HepG2 (cell line): ENCODE measurements around the gene MYO3B. TPM values are rescaled to one million over a fixed set of nuclear protein-coding genes. Genes with fewer than 3 reads are reported as not detected.

Source experiments
- ATAC-seq: fragments of 200-7000 bp; cut with Tn5 transposase; 3 replicates; pipeline ENCODE4 v1.9.1; 2020; ENCODE audit warnings: mild to moderate bottlenecking, moderate library complexity
- BruUV-seq: library from RNA; stranded (reverse); fragments of 400-500 nt; replicated peaks from 2 replicates; lab custom pipeline; 2021; lab: Mats Ljungman, UMichigan
- CTCF ChIA-PET: fragments of 300-600 bp; formaldehyde crosslinking; extraction: SDS; loops from one replicate; lab custom pipeline; 2021; ENCODE audit warnings: low total read pairs, inconsistent platforms, low intra/inter-chr PET ratio; lab: Yijun Ruan, JAX
- POLR2A ChIA-PET: fragments of 350-600 bp; sonication (Branson Sonifier 250); formaldehyde crosslinking; loops from one replicate; lab custom pipeline; 2020; ENCODE audit warnings: antibody characterized with exemption, inconsistent platforms; lab: Yijun Ruan, JAX
- DNase-seq: peaks from one replicate; pipeline ENCODE4 v3.0.0-alpha.2; 2015; ENCODE audit warnings: low spot score
- FAIRE-seq: peaks from 3 replicates; lab custom pipeline; 2011; peaks lifted over from hg19 to GRCh38; lab: Jason Lieb, UNC
- H2AFZ ChIP-seq: one replicate; pipeline ENCODE4 v1.6.1; 2011; ENCODE audit warnings: low read length, inconsistent platforms
- H3K27ac ChIP-seq: fragments of 300-600 bp; 3 replicates; pipeline ENCODE4 v1.8.0; 2011; ENCODE audit warnings: mixed run types, mild to moderate bottlenecking, mixed read lengths, low read length, inconsistent platforms; ENCODE audit not compliant: insufficient read depth; ENCODE audit errors: extremely low read length
- H3K27me3 ChIP-seq, 2 experiments: fragments of 200-600 bp in 1 of 2; 2 replicates in 1 of 2; 3 replicates in 1 of 2; pipeline versions ENCODE4 v1.6.0 to v1.8.0; 2011; ENCODE audit warnings: low read length in 2 of 2, mild to moderate bottlenecking in 2 of 2, moderate library complexity in 2 of 2, inconsistent platforms in 1 of 2; ENCODE audit not compliant: insufficient read depth in 2 of 2, control insufficient read depth in 1 of 2
- H3K36me3 ChIP-seq, 2 experiments: fragments of 200-600 bp in 1 of 2; replicated peaks in 1 of 2; 2 replicates in 1 of 2; 3 replicates in 1 of 2; pipeline versions ENCODE4 v1.5.1 to v1.8.0; 2011; ENCODE audit warnings: low read length in 2 of 2, inconsistent platforms in 1 of 2; ENCODE audit not compliant: insufficient read depth in 2 of 2, control insufficient read depth in 1 of 2
- H3K4me1 ChIP-seq: 2 replicates; pipeline ENCODE4 v1.5.1; 2012; ENCODE audit warnings: low read length, inconsistent platforms; ENCODE audit not compliant: insufficient read depth
- H3K4me2 ChIP-seq: 2 replicates; pipeline ENCODE4 v1.6.0; 2011; ENCODE audit warnings: low read depth, low read length, inconsistent platforms
- H3K4me3 ChIP-seq, 3 experiments: fragments of 200-600 bp in 1 of 3; sonication (generic), shearing (Covaris generic) in 1 of 3; replicated peaks in 1 of 3; 2 replicates each; pipeline ENCODE4 v1.5.1; 2011 to 2016; ENCODE audit warnings: low read length in 3 of 3, inconsistent platforms in 2 of 3, low read depth in 2 of 3, mild to moderate bottlenecking in 2 of 3, control low read depth in 1 of 3, mixed read lengths in 1 of 3; ENCODE audit not compliant: insufficient read depth in 1 of 3
- H3K79me2 ChIP-seq: one replicate; pipeline ENCODE4 v1.6.1; 2011; ENCODE audit warnings: low read length, inconsistent platforms; ENCODE audit not compliant: insufficient read depth
- H3K9ac ChIP-seq: 2 replicates; pipeline ENCODE4 v1.6.0; 2011; ENCODE audit warnings: mild to moderate bottlenecking, low read depth, low read length, inconsistent platforms; ENCODE audit not compliant: insufficient read depth
- H3K9me3 ChIP-seq: 2 replicates; pipeline ENCODE4 v1.5.1; 2012; ENCODE audit warnings: mild to moderate bottlenecking, low read length
- H4K20me1 ChIP-seq: 2 replicates; pipeline ENCODE4 v1.6.0; 2011; ENCODE audit warnings: inconsistent platforms, mild to moderate bottlenecking, low read length, moderate library complexity; ENCODE audit not compliant: insufficient read depth
- ARID3A ChIP-seq: IDR thresholded peaks from 2 replicates; pipeline ENCODE4 v1.6.1; 2012; ENCODE audit warnings: low read depth, low read length, improper control_type of control experiment
- ARID5B ChIP-seq: IDR thresholded peaks from 2 replicates; pipeline ENCODE4 v1.4.0; 2020; ENCODE audit warnings: mild to moderate bottlenecking, missing genetic modification reagents
- BCL6 ChIP-seq: IDR thresholded peaks from 2 replicates; pipeline ENCODE4 v1.6.1; 2016; ENCODE audit warnings: missing genetic modification reagents, missing compliant biosample characterization
- MEIS2 ChIP-seq: sonication (generic); formaldehyde crosslinking; IDR thresholded peaks from 2 replicates; pipeline ENCODE4 v1.9.0; 2021; ENCODE audit warnings: mild to moderate bottlenecking, missing genetic modification reagents
- PITX1 ChIP-seq: sonication (generic); formaldehyde crosslinking; IDR thresholded peaks from 2 replicates; pipeline ENCODE4 v1.5.1; 2020; ENCODE audit warnings: mild to moderate bottlenecking, missing genetic modification reagents
- TEAD3 ChIP-seq: optimal IDR thresholded peaks from 2 replicates; pipeline ENCODE3; 2016; ENCODE audit warnings: borderline replicate concordance
- ZNF431 ChIP-seq: sonication (generic); formaldehyde crosslinking; IDR thresholded peaks from 2 replicates; pipeline ENCODE4 v1.9.0; 2022; ENCODE audit warnings: missing genetic modification reagents, low read depth, mild to moderate bottlenecking, borderline replicate concordance
- ZNF7 ChIP-seq: IDR thresholded peaks from 2 replicates; pipeline ENCODE4 v1.6.1; 2016; ENCODE audit warnings: missing biosample characterization, missing genetic modification reagents
- ZNF781 ChIP-seq: sonication (generic); formaldehyde crosslinking; IDR thresholded peaks from 2 replicates; pipeline ENCODE4 v1.5.1; 2020; ENCODE audit warnings: borderline replicate concordance, mild to moderate bottlenecking, missing genetic modification reagents; ENCODE audit errors: not compliant biosample characterization
- WGBS: methylation state at CpG from one replicate; pipeline ENCODE4 v1.1.6; 2017; ENCODE audit warnings: low lambda C conversion rate; 5-methylcytosine and 5-hydroxymethylcytosine counted together
- in situ Hi-C: cut with HindIII; loops from 2 replicates; pipeline ENCODE4 v1.10.0; 2017; ENCODE audit warnings: low pct_unique_long_range_greater_than_20kb; ENCODE audit not compliant: extremely low pct_ligation_motif_present
- intact Hi-C: fragments of 100-400 bp; cut with micrococcal nuclease; formaldehyde crosslinking; loops from one replicate; pipeline ENCODE4 v1.10.0; 2022; ENCODE audit not compliant: unreplicated experiment
- polyA plus RNA-seq, 8 experiments: library from polyadenylated mRNA; depleted of rRNA in 3 of 8; stranded (reverse) in 7 of 8; unstranded in 1 of 8; fragments of >200 nt; fragmentation: Illumina TruSeq in 4 of 8; extraction: Trizol in 4 of 8; gene quantifications; 2 replicates each; pipeline versions ENCODE4 v1.2.1 to v1.2.3, GENCODE V29; 2011 to 2016; ENCODE audit warnings: low read depth in 4 of 8, missing spikeins in 1 of 8, mixed read lengths in 1 of 8; ENCODE audit not compliant: insufficient read depth in 1 of 8
- total RNA-seq, 5 experiments: library from RNA; depleted of rRNA; stranded (reverse); fragments of >200 nt; fragmentation: Illumina TruSeq; extraction: Trizol; gene quantifications; 2 replicates each; pipeline ENCODE4 v1.2.3, GENCODE V29; 2016; ENCODE audit warnings: low read depth in 1 of 5
- TF ChIP-seq, protein P1 (sequence below): sonication (generic); formaldehyde crosslinking; IDR thresholded peaks from 2 replicates; pipeline ENCODE4 v1.8.0; 2023; ENCODE audit warnings: mild to moderate bottlenecking, missing genetic modification reagents

Gene MYO3B
- total and polyA plus RNA-seq, 2 of the 13 experiments (the other 11 are each of a cell fraction or from before 2014, with no cell fraction given), result 0.01 TPM; not detected in 1

DNA sequence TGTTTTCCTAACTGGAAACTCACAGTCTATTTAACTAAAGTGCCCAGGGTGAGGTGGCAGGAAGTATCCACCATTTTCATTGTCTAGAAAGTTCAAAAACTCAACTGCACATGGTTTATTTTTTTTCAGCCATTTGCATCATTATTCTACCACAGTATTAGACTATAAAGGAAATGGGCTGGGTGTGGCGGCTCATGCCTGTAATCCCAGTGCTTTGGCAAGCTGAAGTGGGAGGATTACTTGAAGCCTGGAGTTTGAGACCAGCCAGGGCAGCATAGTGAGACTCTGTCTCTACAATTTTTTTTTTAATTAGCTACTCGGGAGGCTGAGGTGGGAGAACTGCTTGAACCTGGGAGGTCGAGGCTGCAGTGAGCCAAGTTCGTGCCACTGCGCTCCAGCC is 213.8 kb downstream of the MYO3B start:
- no peak for ATAC-seq
- in situ Hi-C loops, result no loop called here
- H3K4me2 ChIP-seq, result no peak overlapping the region

DNA sequence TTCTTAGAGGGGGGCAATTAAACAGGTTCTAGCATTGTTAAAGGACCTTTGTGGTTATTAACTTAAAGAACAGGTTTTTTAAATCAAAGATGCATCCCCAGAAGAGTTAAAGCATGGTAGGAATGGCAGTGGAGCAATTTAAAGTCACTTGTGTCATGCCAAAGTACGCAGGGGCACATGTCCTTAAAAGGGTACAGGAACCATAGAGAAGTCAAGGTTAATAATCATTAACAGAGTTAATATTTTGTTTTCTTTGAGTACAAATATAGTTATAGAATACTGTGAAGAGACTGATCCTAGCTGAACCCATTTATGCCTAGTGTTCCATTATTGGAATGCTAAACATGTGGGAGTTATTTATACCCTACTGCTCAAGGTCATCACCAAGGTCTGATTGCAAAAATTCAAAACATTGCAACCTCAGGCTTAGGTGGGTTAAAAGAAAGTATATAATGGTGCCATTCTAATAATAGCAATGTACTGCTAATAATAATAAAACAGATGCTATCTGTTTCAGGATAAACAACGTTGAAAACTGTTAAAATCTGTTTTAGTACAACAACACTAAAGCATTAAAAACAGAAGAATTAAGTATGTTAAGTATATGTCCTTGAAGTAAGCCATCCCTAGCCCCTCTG is 216.0 kb downstream of the MYO3B start:
- H3K27ac ChIP-seq, result no peak overlapping the region
- H3K9ac ChIP-seq, result no peak overlapping the region
- BruUV-seq, result no TSS peak
- H3K4me3 ChIP-seq, result no peak overlapping the region
- no peak for FAIRE-seq
- H3K36me3 ChIP-seq, result no peaks in the 10 kb centered on the region
- no peaks in the 10 kb centered on the region for H4K20me1 ChIP-seq
- H3K4me1 ChIP-seq, result peaks cover 16% of the 10 kb centered on the region
- H3K4me2 ChIP-seq, result no peak overlapping the region
- ATAC-seq, result peak; percentile 66
- 2% methylated on average over 2 of the region's 2 CpGs for WGBS
- no peaks in the 10 kb centered on the region for H3K79me2 ChIP-seq
- H2AFZ ChIP-seq, result no peak overlapping the region
- intact Hi-C loops, result no loop called here
- in situ Hi-C loops, result no loop called here
- no peaks in the 10 kb centered on the region for H3K9me3 ChIP-seq
- peaks cover 0 to 12% of the 10 kb centered on the region in 2 experiments; a peak in 2 of 5 replicates for H3K27me3 ChIP-seq
- peak; percentile 45 for DNase-seq
- CTCF ChIA-PET, result interaction anchor here (1.0 kb wide), 1 partner anchor 419 kb away, joined by 3 read pairs; no protein-coding TSS in a partner anchor
- POLR2A ChIA-PET, result no interaction called here
- TF ChIP-seq ZNF7 (CRISPR knock-in tag) (peak; percentile 93), ZNF431 (CRISPR knock-in tag) (no peak), ARID5B (CRISPR knock-in tag) (0 out of 2 replicates have a peak, but pooled peaks have one; percentile 53), TEAD3 (CRISPR knock-in tag) (peak; percentile 31), BCL6 (CRISPR knock-in tag) (peak; percentile 41), ARID3A (peak; percentile 41; the same call in 1 of the 2 replicates), MEIS2 (CRISPR knock-in tag) (no peak), ZNF781 (CRISPR knock-in tag) (no peak)

More for the DNA sequence above, 213.8 kb downstream of the MYO3B start:
- Histone ChIP-seq H3K27ac (no peak overlapping the region), H3K36me3 (no peaks in the 10 kb centered on the region), H3K27me3 (peaks cover 0 to 26% of the 10 kb centered on the region in 2 experiments; a peak in 3 of 5 replicates), H3K79me2 (no peaks in the 10 kb centered on the region), H4K20me1 (no peaks in the 10 kb centered on the region), H3K4me1 (peaks cover 16% of the 10 kb centered on the region), H3K4me3 (no peak overlapping the region), H3K9ac (no peak overlapping the region), H3K9me3 (no peaks in the 10 kb centered on the region), H2AFZ (no peak overlapping the region)
- ChIA-PET POLR2A (no interaction called here), CTCF (no interaction called here)
- intact Hi-C loops, result no loop called here
- TF ChIP-seq, protein P1, sequence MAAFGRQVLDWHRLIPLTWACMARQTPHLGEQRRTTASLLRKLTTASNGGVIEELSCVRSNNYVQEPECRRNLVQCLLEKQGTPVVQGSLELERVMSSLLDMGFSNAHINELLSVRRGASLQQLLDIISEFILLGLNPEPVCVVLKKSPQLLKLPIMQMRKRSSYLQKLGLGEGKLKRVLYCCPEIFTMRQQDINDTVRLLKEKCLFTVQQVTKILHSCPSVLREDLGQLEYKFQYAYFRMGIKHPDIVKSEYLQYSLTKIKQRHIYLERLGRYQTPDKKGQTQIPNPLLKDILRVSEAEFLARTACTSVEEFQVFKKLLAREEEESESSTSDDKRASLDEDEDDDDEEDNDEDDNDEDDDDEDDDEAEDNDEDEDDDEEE (CRISPR knock-in tag), result no peak
- no peak for TF ChIP-seq PITX1
- WGBS, result 20% methylated on average over 5 of the region's 5 CpGs
- FAIRE-seq (no peak), DNase-seq (no peak)
- BruUV-seq, result no TSS peak
